Ovary (tissue), 3 donors: ENCODE measurements around the gene VPS25.

ENCODE experiments used
- CTCF ChIP-seq, 3 donors: fragments of 450-650 bp in 2 of 3; fragments of 200-600 bp in 1 of 3; IDR thresholded peaks; one replicate each; pipeline versions ENCODE4 v1.5.1 to v1.8.0; 2016 to 2022; ENCODE audit warnings: antibody characterized with exemption in 3 of 3, mild to moderate bottlenecking in 1 of 3
- POLR2A ChIP-seq: fragments of 450-650 bp; IDR thresholded peaks from one replicate; pipeline ENCODE4 v1.6.1; 2017; ENCODE audit warnings: antibody characterized with exemption, mild to moderate bottlenecking, moderate library complexity
- donor health status: DM: no; HTN: no; CAD: no.

GRCh38 chr17:42779936-42780850 lies 6.9 kb downstream of the VPS25 start, which contains the start of gene WNK4:
- TF ChIP-seq POLR2A, result no peak
- TF ChIP-seq CTCF (IDR thresholded peaks at IDR 0.05), result no peak
